GM04503 (cell line): ENCODE data around the gene CIAO2B.
"Not testable (repeated sequence)": the region's sequence is repeated elsewhere in the genome, so short reads cannot be mapped to it uniquely, and the experiment has no call there.

Experiments
- DNase-seq: peaks from one replicate; pipeline ENCODE4 v3.0.0-alpha.2; 2012; ENCODE audit warnings: low read depth

Gene CIAO2B

DNA sequence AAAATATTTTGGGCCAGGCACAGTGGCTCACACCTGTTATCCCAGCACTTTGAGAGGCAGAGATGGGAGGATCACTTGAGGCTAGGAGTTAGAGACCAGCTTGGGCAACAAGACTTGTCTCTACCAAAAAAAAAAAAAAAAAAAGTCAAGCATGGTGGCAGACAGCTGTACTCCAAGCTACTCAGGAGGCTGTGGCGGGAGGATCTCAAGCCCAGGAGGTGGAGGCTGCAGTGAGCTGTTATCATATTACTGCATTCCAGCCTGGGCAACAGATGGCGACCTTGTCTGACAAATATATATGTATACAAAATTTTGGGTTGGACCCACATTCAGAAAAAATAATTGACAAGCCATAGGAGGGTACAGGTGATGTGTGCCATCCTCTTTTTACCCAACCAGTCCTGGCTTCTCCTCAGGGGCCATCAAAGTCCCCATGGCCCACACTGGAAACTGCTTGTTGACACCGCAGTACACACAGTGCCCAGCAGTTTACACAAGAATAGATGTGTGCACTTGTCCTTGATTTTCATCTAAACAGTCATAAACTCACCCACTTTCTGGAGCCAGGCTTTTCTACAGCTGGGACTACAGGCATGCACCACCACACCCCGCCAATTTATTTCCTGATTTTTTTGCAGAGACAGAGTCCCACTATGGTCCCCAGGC is 2.8 kb upstream of the CIAO2B start:
- DNase-seq: no peak

DNA sequence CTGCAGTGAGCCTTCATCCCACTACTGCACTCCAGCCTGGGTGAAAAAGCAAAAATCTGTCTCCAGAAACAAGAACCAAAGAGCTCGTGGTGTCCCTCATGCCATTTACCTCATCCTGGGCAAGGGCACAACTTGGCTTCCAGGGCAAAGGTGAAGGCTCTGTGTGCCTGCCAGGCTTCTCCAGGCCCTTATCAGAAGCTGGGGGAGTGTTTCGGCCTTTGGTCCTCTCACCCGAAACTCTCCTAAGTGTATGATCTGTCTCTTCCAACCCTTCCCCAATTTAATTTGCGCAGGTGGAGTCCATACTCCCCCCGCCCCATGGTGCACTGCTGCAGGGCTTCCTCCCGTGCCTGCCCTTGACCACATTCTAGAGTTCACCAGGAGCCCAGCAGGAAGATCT is 2.3 kb upstream of the CIAO2B start:
- DNase-seq: no peak

DNA sequence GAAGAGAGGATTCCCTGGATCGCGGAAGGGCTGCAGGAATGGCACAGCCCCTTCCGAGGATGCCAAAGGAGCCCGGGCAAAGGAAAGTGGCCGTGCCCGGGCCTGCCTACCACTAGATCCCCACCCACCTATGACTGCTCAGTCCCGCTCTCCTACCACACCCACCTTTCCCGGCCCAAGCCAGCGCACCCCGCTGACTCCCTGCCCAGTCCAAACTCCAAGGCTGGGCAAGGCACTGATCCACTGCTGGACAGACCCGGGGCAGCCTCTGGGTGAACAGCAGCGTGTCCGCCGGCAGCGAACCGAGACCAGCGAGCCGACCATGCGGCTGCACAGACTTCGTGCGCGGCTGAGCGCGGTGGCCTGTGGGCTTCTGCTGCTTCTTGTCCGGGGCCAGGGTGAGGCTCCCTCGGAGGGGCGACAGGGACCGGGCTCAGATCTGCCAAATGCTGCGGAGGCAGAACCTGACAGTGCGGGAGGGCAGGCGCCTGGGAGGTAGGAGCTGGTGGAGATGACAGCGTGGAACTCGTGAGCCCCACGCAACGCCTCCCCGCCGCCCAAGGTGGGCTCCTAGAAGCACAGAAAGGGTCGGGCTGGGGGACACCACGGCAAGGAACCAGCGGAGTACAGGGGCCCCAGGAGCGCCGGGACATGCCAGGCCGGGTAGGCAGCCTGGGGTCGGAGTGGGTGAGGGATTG is 1.3 kb upstream of the CIAO2B start, which contains the start of gene CES2:
CES2 (plus strand) TSS at position 203 of the 698 bp plus-strand sequence; CDS start at position 323, 120 bp downstream.
- DNase-seq: no peak

DNA sequence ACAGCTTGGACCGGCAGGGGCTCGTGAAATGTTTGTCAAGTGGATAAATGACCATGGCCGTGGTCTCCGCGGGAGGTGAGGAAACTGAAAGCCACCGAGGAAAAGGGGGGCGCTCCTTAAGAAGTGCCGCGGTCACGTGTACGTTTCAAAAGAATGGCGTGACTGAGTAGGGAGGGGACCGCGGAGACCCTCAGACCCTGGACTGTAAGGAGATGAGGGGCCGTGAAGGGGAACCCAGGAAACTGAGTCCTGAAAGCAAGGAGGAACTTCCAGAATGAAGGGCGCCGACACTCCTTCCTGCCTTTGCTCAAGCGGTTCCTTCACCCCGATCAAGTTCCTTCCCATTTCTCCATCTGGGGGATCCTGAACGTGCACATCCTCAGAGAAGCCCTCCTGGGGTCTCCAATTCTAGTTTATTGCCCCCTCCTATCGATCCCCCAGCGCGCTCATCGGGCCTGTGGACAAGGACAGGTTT is 674 bp upstream of the CIAO2B start:
- DNase-seq: not testable (repeated sequence)

DNA sequence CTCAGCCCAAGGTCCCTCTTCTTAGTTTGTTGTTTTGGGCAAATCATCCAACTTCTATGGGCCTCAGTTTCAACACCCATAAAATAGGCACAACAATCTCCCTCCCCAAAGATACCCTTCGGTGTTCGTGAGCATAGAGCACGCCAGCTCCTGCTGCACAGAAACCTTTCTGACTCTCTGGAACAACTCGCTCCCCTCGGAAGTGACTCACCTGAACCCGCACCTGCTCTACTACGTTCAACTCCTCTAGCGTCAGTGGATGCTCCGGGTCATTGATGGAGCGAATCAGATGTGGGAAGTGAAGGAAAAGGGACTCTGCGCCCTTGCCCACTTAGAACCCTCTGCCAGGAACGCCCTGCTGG is 445 bp downstream of the CIAO2B start:
- no peak for DNase-seq

DNA sequence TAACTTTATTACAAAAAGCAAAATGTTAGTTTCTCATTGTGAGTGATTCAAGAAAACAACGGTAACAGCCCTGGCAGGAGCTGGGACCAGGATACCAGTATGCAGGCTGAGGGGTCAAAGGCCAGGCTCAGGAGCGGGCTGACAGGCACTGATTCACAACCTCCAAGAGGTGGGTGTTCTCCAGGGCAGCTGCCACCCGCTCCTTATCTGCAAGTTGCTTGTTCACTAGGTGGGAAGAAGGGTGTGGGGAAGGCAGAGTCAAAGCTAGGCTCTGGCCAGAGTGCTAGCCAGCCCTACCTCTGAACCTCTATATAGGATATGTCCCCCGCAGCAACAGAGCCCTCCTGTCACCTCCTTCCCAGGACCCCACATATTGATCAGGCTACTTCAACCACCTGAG is 2.1 kb downstream of the CIAO2B start:
- DNase-seq: no peak

DNA sequence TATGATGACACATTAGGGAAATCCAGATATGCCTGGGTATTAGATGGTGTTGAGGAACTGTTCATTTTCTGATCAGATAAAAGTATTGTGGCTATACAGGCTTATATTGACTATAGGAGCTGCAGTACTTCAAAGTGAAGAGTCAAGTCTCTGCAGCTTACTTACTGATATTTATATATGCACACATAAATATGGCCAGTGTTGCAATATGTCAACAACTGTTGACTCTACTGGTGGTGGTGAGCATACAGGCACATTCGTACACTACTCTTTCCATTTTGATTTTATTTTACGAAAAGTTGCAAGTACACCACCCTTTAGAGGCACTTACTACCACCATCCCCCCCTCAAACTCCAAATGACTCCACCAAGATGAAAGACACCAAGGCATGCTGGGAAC is 2.5 kb downstream of the CIAO2B start:
- DNase-seq: no peak

DNA sequence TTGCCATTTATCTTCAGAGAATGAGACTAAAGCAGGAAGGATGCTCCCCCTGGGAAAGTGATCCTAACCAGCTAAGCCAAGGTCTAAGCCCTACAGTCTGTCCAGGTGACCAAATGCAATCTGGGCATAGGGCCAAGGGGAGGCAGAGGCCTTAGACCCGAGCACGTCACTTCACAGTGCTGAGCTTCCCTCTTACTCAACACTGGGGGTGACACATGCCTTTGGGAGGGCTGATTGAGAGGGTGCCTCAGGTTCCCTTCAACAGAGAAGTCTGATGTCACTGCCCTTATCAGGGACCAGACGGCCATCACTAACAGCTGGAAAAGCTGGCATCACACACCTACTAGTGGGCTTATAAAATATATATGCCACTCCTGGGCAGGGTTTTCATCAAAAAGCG is 4.0 kb downstream of the CIAO2B start:
- DNase-seq: no peak

DNA sequence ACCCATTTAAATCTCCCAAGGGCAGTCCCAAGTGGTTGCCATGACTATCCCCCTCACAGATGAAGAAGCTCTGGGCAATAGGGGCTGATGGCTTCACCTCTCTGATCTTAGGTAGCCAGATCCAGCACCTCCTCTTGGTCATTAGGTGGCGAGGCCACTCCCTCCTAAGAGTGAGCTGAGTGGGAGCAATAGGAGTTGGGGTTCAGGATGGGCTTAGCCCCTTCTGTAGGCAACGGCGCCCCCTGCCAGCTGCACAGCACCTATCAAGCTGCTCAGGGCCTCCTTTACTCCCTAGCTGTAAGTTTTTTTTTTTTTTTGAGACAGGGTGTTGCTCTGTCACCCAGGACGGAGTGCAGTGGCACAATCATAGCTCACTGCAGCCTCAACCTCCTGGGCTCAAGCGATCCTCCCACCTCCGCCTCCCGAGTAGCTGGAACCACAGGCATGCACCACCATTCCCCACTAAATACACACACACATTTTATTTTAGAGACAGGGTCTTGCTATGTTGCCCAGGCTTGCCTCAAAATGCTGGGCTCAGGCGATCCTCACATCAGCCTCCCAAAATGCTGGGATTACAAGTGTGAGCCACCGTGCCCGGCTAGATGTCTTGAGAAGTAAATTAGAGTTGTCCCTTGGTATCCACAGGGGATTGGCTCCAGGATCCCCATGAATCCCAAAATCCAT is 5.4 kb downstream of the CIAO2B start:
- no peak for DNase-seq

DNA sequence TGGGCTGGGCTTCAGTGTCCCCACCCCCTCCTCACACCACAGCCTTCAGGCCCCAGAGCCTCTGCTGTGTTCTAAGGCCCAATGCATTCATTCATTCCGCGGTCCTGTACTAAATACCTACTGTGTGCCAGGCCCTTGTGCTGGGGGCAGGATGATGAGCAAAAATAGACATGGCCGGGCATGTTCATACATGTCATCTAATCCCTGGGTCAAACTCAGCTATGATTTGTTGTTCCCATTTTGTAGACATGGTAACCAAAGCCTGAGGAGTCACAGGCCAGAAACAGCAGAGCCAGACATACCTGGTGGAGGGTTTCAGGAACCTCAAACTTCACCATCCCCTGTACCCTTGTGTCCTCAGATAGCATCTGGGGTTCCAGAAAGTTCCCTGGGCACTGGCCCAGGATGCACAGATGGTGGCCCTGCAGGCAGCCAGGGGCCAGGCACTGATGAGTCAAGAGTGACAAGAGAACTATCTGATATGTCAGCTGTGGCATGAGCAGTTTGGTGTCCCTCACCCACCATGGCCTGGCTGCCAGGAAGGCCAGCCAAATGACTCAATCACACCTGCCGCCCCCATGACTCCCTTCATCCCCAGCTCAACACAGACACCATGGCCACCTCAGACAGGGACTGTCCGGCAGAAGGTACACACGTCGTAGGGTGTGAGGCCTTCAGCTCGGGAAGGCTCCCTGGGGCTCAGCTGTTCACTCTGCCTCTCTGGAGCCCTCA is 6.1 kb downstream of the CIAO2B start:
- DNase-seq: no peak

DNA sequence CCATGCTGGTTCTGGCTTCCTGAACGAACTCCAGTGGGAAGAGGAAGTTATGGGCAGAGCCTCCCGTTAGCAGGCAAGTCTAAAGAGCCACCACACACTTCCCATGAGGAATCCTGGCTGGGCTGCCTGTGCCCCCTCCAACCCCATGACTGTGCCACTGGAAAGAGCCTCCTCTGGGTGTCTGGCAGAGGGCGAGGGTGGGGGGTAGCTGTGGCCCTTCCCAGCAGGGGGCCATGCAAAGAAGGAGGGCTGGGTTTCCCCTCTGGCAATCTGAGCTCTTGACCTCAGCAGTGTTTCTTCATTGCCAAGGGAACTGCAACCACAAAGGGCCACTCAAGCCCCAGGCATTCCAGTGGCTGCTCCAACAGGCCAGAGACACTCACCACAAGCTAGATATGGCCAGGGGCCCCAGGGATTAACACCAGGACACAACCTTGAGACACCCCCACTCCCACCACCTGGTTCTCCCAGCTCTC is 7.2 kb downstream of the CIAO2B start:
- peak; percentile 92 for DNase-seq

DNA sequence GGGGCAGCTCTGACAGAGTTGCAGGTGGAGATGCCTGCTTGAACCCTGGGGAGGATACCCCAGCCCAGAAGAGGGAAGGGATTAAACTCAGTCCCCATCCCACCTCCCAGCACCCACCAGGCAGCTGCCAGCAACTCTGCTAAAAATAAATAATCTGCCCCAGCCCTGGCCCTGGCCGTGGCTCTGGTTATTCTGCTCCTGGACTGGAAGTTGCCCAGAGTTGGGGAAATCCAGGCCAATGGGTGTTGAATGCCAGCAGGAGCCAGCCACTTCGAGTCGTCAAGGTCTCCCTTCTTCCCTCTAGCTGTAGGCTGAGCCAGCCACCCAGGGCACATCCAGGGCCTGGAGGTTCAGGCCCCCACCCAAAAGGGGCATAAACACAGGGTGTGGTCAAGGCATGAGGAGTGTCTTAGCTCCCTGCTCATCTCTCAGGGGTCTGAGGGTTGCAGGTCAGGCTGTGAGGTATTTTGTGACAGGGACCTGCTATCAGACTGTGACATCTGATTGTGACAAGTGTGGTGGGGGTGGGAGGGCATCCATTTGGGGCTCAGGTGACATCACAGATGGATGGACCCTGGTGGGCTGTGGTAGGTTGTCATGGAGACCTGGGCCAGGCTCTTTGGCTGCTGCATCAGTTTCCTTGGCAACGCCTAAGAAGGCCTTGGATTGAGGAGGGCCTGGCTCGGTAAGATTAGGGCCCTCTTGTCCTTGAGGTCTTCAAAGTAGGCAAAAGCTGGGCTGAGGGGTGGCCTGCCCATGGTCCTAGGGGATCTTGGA is 7.8 kb downstream of the CIAO2B start:
- DNase-seq: no peak

DNA sequence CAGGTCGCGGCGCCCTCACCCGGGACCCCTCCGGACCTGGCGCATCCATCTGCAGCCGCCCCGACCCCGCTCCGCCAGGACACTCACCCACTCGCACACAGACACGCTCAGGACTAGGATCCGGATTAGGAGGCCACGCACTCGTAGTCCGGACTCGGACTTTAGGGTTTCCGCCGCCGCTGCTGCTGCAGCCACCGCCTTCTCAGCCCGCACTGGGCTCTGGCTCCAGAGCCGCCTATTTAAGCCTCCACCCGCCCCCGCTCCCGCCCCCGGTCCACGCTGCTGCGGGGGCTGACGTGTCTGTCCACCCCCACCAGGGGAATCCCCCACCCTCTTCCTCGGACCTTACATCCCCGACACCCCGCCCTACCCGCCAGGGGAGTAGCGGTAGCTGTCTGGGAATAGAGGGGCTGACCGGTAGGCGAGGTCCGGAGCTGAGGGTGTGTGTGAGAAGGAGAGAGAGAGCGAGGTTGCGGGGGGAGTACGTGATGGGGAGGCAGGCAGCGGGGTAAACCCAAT is 8.8 kb downstream of the CIAO2B start, which contains the start of gene RRAD:
RRAD (minus strand) TSS at position 214 of the 519 bp plus-strand sequence. CDS start 356 bp downstream, outside the sequence.
- DNase-seq: no peak

DNA sequence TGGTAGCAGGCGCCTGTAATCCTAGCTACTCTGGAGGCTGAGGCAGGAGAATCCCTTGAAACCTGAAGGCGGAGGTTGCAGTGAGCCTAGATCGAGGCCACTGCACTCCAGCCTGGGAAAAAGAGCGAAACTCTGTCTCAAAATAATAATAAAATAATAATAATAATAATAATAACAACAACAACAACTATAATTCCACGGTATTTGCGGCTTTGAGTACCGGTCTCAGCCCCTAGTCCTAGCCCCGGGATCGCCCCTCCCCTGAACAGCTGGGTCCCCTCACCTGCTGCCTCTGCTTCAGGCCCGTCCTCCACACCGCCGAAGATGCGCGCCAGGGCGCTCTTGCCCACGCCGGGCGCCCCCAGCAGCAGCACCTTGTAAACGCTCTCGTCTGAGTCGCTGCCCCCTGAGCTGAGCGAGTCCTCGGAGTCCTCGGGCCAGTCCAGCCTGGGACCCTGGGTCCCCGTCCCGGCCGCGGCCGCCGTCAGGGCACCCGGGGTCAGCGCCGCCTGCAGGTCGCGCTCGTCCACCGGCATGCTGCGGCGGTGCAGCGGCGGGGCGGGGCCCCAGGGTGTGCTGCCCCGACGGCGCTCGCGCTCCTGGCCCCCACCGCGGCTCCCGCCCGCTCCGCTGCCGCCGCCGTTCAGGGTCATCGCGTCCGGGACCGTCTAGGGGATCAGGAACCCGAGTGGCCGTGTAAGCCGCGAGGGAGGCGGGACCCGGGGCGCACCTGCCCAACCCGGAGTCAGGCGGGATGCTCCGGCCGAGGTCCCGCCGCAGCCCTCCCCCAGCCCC is 9.5 kb downstream of the CIAO2B start:
- DNase-seq: no peak

DNA sequence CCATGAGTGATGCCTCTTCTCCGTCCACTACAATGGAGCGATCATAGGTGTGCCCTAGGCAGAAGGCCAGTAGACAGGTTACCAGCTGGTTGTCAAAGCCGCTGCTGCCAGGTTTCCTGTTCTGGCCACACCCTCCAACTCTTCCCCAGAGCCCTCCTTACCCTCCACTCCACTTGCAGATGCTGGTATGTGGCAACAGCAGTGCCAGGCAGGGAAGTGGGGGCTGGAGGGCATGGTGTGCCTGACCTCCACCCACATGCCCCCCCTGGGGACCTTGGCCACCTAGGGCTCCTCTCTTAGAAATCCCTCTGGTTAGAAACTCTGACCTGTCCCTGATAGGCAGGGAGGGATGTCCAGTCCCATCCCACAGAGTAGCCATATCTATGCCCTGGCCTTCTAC is 10.3 kb downstream of the CIAO2B start:
- DNase-seq: no peak

DNA sequence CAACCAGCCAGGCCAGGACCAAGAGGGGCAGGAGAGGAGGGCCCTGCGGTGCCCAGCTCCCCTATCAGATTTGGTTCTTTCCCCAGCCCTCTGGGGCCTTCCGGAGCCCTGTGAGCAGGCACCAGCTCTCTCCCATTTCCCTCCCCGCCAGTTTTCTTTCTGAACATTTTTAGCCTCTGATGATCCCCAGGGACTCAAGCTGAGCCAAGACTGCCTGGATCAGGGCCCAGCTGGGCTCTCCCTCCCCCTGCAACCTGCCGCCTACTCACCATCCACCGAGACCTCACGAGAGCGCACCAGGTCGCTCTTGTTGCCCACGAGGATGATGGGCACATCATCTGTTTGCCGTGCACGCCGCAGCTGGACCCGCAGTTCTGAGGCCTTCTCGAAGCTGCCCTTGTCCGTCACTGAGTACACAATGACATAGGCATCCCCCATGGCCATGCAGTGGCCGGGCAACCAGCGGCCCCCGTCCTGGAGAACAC is 10.9 kb downstream of the CIAO2B start:
- DNase-seq: no peak

DNA sequence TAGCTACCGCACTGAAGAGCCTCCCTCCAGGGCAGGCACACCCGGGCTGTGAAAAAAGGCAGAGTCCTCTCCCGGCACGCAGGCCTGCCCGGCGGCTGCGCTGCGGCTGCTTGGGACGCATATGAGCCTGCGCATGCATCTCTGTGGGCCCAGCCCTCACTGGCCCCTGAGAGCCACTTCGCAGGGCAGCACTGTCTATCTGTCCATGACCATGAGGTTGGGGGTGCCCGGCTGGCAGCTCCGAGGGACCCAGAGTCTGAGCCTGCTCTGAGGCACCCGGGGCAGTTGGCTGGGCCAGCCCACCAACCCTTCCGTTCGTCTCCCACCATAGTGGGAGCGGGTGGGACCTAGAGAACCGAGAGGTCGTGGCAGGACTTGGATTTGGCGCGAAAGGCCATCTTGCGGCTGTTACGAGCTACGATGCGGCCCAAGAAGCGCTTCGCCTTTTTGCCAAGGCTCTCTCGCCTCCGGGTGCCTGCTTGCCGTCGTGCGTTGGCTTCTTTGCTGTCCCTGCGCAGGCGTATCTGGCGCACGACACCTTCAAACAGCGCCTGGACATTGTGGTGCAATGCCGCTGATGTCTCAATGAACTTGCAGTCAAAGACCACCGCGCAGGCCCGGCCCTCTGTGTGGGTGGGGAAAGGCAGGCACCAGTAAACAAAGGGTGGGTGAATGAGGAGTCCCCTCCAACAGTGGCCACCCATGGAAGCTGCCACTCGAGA is 12.3 kb downstream of the CIAO2B start:
- DNase-seq: no peak

DNA sequence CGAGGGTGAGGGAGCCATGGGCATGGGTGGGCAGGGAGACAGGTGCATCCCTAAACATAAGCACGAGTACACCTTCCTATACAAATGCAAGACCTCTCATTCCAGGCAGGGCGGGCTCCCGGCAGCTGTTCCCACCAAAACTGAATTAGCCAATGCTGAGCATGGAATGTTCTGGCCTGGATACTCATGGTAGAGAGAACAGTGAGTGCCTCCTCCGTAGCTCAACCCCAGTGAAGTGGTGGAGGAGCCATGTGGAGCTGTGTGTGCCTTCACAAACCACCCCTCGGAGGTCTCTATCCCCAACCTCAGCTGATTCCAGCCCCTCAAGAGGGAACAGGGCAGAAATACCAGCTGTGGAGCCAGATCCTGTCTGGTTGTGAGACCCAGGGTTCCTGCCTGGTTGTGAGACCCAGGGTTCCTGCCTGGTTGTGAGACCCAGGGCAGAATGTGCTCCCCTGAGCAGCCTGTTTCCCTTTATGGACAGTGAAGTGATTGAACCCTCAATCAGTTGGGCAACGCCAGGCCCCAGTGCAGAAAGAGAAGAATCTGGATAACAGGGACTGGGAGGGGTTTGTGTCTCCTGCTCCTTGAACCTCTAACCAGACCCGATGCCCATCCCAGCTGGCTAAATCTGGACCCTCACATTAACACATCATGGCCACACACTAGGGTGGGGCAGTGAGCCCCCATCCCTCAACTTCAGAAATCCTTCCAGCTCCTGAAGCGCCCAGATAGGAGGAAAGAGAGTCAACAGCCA is 13.1 kb downstream of the CIAO2B start:
- no peak for DNase-seq

DNA sequence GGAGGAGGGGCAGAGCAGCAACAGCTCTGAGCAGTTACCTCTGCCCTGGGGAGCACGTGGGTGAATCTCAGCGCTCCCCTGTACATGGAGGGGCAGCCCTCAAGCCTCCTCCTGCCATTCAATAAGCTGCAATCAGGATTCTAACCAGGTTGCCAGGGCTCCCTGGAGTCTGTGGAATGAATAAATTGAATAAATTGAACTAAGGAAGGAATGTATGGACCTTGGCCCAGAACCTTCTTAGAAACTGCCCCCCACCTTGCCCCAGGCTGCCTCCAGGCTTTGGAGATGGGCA is 14.0 kb downstream of the CIAO2B start:
- no peak for DNase-seq
